HG03103 (cell line): Measurements from ENCODE around the gene FIGLA.
"Not testable (repeated sequence)": the region's sequence is repeated elsewhere in the genome, so short reads cannot be mapped to it uniquely, and the experiment has no call there.

Experiments used
- ATAC-seq: cut with Tn5 transposase; IDR thresholded peaks from one replicate; pipeline ENCODE4 v1.9.1; 2021; ENCODE audit warnings: low read depth; ENCODE audit not compliant: unreplicated experiment

FIGLA gene

DNA sequence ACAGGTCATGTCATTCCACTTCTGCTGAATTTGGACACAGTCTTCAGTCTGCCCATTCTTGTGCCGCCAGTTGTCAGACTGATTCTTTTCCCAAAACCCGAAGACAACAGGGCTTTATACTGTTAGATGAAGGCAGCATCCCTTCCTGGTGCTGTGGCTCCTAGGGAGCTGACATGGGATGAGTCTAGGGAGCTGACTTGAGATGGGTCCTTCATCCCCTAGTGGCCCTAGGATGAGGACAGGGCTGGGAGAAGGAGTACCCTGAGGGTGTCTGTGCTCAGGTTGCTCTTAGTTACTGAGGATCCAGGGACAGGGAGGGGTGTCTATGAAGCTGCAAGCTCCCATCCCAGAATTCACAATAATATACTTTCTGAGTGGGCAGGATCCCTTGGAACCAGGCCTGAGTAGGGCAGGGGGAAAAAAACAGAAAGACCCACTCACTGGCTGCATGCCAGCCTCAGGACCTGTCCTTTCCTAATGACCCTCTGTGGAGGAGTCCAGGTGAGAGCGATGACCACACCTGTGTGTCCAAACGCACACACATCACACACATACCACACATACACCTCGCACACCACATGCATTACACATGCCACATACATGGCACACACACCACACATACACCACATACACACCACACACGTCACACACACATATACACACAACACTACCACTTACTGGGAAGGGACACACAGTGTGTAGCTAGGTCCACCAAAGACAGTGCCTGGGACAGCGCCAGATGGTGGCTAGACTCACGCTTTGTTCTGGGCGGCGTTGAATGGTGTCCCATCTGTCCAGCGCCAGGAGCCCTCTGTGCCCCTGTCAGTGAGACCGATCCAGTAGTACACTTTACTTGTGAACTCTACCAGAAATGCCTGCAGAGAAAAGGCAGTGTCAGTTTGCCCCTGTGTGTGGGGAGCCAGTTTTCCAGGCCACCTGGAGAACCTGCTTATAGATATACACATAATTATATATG is 18.8 kb upstream of the FIGLA start:
- no peak for ATAC-seq

DNA sequence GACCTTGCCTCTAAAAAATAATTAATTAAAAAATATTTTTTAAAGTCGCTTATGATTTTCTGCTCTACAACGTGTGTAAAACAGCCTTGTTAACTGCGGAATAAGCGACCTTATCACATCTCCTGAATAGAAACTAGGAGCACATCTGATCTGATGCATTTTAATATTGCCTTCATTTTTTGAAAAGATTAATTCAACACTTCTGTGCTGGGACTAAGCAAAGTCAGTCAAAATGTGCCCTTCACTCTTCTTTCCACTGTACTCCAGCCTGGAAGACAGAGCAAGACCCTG is 17.3 kb upstream of the FIGLA start:
- no peak for ATAC-seq

DNA sequence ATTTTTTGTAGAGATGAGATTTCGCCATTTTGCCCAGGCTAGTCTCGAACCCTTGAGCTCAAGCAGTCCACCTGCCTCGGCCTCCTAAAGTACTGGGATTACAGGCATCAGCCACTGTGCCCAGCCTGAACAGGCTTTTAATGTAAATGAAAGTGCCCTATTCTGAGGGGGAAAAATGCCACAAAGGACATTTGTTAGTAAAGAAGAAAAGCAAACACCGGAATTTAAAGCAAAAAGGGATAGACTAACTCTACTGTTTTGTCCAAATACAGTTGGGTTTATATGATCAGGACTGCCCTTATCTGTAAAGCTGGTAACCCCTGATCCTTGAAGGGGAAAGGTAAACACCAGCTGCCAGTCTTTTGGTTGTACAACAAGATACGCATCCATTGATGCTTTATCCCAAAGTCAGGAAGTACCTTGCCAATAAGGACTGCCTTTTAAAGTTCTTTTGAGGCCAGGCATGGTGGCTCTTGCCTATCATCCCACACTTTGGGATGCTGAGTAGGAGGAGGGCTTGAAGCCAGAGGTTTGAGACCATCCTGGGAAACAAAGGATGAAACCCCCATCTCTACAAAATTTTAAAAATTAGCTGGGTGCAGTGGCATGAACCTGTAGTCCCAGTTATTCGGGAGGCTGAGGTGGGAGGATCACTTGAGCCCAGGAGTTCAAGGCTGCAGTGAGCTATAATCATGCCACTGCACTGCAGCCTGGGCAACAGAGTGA is 16.8 kb upstream of the FIGLA start:
- ATAC-seq, result no peak

DNA sequence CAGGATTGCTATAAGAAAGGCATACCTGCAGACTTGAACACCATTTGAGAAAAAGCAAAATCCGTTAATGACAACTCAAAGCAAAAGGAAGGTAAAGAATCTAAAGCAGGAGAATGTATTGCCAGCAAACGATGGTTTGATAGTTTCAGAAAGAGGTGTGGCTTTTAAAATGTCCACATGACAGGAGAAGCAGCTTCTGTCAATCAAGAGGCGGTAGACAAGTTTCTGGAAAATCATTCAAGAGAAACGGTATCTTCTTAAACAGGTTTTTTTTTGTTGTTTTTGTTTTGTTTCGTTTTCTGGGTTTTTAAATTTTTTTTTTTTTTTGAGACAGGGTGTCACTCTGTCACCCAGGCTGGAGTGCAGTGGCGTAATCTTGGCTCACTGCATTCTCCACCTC is 16.2 kb upstream of the FIGLA start:
- ATAC-seq, result no peak

DNA sequence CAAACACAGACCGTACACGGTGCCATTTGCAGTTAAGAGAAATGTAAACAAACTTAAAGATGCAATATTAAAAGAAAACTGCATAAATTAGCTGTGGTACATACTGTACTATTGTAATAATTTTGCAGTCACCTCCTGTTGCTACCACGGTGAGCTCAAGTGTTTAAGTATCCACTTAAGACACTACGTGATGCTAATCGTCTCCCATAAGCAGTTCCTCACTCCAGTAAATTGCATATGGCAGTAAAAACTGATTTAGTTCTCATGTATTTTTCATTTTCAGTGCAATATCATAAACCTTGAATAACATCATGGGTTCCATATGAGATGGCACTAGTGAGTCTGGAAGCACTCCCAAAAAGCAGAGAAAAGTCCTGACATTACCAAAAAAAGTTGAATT is 15.6 kb upstream of the FIGLA start:
- ATAC-seq, result no peak

DNA sequence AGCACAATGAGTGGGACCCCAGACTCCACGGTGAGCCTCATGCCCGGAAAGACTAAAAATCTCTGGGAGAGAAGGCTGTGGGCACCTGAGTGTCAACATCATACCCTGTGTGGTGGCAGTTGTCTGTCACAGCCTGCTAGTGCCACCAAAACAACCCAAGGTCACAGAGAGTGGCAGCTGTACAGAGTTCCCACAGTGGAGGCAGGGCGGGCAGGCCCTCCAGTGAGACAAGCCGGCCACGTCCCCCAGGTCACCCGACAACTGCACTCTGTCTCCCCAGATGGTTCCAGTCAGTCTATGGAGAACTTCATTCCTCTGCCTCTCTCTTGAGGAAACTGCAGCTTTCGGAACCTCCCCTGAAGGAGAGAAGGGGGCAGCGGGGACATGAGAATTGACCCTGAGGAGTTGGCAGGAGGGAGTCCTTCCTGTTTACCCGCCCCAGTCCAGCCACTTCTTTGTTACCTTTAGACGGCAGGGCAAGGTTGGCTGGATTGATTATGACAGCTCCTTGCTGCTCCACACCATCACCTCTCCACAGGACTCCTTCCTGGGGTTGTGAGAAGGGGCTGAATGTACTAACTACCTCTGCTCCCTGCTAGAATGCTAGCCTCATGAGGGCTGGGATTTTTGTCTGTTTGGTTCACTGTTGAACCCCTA is 11.3 kb upstream of the FIGLA start:
- no peak for ATAC-seq

DNA sequence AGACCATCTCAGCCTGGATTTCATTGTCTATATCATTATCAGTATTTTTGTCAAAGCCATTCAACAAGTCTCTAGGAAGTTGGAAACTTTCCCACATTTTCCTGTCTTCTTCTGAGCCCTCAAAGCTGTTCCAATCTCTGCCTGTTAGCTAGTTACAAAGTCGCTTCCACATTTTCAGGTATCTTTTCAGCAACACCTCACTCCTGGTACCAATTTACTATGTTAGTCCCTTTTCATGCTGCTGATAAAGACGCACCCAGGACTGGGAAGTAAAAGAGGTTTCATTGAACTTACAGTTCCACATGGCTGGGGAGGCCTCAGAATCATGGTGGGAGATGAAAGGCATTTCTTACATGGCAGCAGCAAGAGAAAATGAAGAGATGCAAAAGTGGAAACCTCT is 9.3 kb upstream of the FIGLA start:
- ATAC-seq, result no peak

DNA sequence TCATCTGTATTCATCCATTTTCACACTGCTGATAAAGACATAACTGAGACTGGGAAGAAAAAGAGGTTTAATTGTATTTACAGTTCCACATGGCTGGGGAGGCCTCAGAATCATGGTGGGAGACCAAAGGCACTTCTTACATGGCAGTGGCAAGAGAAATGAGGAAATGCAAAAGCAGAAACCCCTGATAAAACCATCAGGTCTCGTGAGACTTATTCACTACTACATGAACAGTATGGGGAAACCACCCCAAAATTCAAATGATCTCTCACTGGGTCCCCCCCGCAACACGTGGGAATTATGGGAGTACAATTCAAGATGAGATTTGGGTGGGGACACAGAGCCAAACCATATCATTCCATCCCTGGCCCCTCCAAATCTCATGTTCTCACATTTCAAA is 7.6 kb upstream of the FIGLA start:
- ATAC-seq, result not testable (repeated sequence)

DNA sequence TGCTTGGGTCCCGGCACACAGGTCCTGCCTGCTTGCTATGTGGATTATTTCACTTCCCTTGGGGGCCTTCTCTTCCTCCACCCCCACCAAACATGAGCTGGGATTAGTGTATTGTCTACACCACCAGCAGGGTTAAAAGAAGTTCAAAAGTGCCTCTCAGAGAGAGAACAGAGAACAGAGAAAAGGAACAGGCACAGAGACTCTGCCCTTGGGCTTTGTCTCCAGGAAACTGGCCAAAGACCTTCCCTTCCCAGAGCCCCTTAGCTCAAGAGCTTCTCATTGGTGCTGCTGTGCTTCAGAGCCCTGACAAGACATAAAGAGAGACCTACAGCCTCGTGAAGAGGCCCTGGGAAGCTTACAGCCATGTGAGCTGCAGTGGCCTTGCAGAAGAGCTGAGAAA is 7.1 kb upstream of the FIGLA start:
- no peak for ATAC-seq

DNA sequence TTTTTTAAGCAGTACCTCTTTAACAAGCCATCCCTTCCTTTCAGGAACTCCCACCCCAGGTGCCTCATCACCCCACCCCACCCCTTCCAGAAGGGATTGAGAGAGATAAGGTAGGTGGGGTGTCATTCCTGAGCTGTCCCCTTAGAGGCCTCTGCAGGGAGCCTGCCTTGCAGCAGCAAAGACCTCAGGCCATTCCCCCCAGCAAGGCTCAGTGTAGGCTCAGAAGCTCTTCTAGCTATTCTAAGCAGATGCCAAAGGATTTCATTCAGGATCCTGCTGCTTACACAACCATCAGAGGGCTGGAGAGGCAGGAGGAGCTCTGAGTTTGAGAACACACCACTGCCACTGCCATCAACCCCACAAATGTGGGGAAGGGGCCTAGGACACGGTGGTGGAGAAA is 5.8 kb upstream of the FIGLA start:
- no peak for ATAC-seq

DNA sequence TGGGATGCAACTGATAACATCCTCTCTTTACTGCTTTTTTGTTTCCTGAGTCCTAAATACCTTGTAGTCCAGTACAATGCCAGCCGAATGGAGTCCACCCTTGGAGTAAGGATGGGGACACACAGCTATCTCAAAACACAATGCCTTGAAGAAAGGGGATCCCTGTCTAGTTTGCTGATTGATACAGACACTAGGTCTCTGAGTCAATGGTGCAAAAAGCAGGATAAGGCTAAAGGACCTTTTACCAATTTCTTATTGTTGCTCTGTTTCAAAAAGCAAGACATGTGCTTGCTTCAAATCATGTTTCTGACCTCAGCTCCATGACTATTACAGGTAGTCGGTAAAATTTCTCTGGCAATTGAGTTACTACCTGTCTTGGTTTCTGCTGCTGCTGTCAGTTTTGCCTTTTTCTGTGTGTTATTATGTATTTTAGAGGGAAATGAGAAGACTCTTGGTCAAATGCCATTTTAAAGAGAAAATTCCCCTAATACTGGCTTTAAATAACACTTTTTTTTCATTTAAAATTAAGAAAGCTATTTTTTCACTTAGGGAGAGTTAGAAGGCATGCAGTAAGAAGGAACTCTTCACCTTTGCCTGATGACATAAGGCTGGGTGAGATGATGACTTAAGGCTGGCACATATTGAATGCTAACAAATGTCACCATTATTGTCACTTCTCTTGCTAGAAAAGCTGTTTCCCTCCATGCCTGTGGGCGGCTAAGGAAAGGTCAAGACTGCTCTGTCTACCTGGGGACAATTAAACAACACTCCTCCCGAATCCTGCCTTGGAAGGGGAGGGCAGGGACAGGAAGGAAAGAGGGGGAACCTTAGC is 4.9 kb upstream of the FIGLA start:
- no peak for ATAC-seq

DNA sequence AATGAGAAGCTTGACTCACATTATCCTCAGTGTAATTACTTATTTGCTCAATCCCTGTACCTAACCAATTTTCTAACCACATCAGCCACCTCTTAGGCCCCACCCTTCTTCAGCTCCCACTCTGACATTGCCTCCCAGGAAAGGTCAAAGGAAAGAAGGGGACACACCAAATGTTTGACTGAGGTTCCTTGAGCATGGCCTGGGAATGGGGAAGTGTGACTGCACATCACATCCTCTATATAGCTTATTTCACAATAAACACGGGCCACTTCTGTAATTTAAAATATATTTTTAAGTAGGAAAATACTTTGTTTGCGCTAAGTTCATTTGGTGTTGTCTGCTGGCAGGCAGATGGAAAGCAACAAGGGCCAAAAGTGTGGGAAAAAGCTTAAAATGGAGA is 3.0 kb upstream of the FIGLA start:
- ATAC-seq, result no peak

DNA sequence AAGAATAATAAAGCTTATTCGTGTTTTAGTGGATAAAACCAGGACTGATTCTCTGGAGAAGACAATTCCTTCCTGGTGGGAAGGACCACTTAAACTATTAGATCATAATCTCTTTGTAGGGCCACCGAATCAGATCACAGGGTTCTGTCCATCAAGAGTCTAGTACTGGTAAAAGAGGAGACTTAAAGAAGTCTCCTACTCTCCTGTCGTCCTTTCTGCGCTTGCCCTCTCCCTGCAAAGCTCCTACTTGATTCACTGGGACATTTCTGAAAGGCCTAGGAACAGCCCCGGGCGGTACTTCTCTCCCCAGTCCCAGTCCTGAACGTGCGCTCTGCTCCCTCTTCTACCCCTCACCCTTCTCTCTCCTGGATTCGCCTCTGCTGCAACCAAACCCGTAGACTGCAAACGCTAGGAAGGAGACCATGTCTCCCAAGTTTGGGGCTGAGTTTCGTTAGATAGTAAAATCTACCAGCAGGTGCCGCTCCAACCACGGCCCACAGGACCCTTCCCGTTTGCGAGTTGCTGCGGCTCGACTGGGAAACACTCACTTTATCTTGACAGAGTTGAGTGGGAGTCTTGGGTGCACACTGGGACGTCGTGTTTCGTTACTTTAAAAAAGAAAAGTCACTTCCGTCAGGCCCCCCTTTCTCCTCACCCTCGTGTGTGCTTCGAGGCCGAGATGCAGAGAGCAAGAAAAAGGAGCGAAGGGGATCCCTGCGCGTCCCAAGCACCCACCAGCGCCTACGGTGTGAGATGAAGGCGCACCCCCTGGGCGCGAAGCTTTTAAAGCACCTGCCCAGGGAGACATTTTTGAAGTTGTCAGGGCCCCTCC is 923 bp downstream of the FIGLA start:
- no peak for ATAC-seq

DNA sequence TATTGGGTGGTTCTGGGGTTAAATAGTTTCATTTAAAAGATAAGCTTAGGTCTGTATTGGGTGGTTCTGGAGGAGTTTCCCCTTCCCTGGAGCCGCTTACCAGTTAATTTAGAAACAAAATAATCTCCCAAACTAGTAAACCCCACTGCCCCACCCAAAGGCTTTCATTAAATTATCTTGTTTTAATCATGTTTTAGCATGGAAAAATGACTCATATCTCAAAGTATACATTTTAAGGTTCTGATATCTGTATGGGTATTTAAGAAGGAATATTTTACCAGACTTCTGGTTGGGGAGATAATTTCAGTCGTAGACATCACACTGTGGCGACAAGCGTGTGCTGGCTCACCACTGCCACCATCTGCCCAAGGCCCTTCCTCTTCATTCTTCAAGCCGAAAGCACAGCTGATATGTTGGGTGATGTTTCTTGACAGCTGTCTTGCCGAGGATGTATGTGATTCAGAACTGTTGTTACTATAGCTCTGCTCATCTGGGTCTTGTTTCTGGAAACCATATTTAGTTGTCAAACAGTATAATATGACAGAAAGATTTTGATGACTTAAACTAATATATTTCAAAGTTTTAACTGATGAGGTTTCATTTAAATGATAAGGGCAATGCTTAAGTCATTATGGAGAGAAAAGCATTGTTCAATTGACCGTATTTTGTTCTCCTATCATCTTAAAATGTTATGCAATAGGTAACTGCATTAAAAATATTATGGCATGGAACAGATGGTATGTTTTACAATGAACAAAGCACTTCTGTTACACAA is 5.1 kb downstream of the FIGLA start:
- ATAC-seq, result no peak

DNA sequence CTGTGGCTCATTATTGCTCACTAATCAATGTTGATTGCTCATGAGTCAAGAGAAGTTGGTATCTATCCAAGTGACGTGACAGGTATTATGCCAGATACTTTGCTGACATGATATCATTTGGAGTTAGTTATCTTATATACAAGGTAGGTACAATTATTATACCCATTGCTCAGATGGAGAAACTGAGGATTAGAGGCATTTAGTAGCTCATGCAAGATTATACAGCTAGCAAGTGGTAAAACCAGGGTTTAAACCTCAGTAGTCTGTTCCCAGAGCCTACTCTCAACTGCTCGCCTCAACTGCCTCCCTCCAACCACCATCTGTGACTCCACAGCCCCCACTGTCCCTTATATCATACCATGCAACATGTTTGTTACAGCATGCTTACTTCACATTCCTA is 6.1 kb downstream of the FIGLA start:
- no peak for ATAC-seq

DNA sequence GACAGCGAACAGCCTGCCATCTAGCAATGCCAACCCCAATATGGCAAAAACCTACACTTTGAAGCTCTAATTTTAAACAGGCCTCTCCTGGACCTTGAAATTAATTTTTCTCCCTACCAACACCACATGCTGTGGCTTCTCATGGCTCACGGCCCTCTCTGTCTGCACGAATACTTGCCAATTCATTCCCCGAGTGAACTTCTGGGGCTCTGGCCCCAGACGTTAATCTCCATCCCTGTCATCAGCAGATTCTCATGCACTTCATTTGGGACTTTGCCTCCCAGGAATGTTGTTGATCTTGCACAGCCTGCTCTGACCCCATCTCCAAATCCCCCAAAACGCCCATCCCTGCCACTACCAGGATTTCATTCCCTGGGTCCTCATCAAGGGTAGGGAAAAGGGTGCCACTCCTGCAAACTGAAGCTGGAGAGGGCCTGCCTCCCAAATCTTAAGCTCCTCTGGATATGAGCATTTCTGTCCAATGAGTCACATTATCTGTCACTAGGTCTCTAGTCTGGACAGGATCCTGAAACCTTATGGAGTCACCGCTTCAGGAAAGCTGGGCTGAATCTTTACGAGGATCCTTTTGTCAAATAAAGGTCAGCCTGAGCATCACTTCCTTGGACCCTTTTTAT is 10.4 kb downstream of the FIGLA start:
- no peak for ATAC-seq

DNA sequence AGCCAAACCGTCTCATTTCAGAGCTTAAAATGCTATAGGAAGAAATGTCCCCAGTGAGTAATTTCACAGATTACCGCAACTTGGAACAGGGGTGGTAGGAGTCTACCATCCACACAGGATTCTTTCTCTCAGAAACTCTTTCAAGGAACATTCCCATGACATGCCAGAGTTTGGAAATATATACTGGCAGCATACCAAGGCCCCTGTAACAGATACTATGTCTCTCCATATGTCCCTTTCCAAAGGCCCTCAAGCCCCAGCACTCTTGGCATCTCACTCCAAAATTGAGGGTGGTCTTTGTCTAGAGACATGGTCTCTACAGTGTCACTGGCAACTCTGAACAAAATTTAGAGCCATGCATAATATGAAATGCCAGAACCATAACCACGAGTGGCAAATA is 11.0 kb downstream of the FIGLA start:
- no peak for ATAC-seq

DNA sequence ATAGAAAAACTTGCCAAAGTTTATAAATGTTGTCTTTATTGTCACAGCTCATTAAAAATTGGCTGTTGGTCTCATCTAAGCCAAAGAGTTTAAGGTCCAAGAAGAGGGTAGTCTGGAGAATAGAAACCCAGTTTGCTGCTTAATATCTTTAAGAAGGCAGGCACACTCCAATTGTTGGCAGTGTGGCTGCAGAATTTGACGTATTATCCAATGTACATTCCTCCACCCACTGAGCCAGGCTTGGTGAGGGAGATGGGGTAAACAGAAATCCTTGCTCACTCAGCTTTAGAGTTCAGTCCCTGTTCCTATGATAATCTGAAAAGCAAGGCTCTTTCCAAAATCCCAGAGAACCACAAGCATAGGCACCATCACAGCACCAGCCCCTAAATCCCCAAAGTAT is 11.8 kb downstream of the FIGLA start:
- no peak for ATAC-seq

DNA sequence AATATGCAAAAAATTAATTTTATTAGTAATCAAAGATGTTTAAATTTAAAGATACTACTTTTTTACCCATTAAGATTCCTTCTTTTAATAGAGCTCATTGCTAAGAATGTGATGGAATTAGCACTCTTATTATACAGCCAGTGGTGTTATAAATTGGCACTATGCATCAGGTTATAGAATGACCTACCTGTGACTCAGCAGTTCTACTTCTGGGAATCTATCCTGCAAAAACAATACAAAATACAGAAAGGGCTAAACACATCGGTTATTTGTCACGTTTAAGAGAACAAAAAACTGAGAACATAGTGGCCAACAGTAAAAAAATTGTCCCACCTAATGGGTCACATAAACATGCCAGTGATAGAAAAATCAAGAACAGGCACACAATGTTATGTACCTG is 13.0 kb downstream of the FIGLA start:
- no peak for ATAC-seq
